HG03460 (cell line): ENCODE data around the gene CTNNA3.

ENCODE experiments used
- ATAC-seq: cut with Tn5 transposase; IDR thresholded peaks from one replicate; pipeline ENCODE4 v1.9.1; 2021; ENCODE audit not compliant: unreplicated experiment

The CTNNA3 gene

GRCh38 chr10:66026321-66026720, 1669.7 kb downstream of the CTNNA3 start:
- no peak for ATAC-seq

GRCh38 chr10:66025186-66025585, 1670.8 kb downstream of the CTNNA3 start:
- no peak for ATAC-seq

GRCh38 chr10:66021423-66021822, 1674.6 kb downstream of the CTNNA3 start:
- ATAC-seq = no peak

- ATAC-seq = no peak
These were observed 1687.8 kb downstream of the CTNNA3 start for GRCh38 chr10:66008221-66008620.

DNA sequence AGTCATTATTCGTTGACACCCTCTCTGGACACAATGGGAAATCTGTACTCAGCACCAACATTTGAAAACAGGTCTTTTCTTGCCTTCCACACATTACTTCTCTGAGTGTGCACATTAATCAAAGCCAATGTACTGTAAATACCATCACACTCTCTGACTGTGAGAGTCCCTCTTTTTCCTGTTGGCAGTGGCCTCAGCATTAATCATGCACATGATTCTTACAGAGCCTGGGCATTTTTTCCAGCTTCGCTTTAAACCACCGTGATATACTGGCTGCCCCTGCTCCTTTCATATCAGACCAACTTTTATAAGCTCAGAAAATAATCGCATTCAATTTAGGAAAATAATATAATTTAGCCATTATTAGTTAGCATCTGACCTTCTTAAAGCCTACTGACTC, 1689.6 kb downstream of the CTNNA3 start:
- ATAC-seq = no peak

DNA sequence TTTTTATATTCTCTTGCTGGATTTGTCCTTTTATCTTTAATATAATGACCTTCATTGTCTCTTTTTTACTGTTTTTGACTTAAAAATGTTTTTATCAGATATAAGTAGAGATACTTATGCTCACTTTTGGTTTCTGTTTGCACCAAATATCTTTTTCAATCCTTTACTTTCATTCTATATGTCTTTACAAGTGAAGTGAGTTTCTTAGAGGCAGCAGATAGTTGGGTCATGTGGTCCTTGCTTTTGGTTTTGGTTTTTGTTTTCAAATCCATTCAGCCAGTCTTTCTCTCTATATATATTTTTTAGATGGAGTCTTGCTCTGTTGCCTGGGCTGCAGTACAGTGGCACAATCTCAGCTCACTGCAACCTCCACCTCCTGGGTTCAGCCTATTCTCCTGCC, 1702.5 kb downstream of the CTNNA3 start:
- no peak for ATAC-seq

DNA sequence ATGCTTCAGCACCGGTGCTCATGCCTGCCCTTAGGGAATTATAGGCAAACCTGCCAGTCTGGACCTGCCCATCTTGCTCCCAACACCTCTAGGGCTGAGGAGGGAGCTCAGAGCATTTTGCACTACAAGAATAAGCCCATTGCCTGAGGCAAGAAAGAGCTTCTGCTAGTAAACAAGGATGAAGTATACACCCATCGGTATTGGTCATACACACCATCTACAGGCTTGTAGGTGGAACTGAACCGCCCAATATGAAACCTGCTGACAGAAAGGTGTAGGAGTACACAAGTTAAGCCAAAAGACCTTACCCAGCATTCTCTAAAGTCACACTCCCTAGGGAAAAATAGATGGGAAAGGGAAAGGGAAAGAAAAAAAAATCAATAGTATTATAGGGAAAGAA, 1727.1 kb downstream of the CTNNA3 start:
- no peak for ATAC-seq

GRCh38 chr10:65968437-65968836, 1727.6 kb downstream of the CTNNA3 start:
- ATAC-seq = no peak

- no peak for ATAC-seq
These were observed 1731.8 kb downstream of the CTNNA3 start for GRCh38 chr10:65964205-65964604.

DNA sequence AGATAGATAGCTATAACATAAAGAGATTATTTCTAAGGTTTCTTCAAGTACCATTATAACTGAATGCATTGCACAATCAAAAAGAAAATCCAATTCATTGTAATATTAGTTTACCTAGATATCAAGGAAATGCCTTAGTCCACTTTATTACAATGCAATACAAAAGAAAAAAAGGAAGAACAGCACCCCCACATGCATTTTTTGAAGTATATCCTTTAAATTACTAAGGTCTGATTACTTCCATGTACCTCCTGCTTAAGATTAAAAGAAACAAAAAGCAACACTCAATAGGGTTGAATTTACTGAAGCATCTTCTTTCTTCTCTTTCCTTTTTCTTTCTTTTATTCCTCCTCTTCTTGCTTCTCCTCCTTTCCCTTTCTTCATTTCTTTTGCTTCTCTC, 1743.9 kb downstream of the CTNNA3 start:
- no peak for ATAC-seq

GRCh38 chr10:65950075-65950474, 1745.9 kb downstream of the CTNNA3 start:
- ATAC-seq = no peak

DNA sequence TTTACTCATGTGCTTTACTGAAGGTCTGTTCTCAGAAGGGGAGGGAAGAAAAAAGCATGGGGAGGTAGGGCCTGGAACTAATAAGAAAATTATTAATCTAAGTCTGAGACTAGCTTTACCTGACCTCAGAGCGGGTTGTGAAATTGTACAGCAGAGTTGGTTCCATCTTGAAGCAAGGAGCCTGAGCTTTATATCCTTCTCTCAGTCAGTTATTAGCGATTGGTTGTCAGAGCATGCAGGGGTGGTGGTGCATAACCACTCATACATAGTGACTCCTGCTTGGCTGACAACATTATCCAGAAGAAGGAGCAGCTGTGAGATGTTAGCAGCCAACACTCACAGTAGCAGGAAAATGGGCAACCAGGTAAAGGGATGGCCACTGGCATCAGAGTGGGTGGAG, 1746.5 kb downstream of the CTNNA3 start:
- no peak for ATAC-seq

DNA sequence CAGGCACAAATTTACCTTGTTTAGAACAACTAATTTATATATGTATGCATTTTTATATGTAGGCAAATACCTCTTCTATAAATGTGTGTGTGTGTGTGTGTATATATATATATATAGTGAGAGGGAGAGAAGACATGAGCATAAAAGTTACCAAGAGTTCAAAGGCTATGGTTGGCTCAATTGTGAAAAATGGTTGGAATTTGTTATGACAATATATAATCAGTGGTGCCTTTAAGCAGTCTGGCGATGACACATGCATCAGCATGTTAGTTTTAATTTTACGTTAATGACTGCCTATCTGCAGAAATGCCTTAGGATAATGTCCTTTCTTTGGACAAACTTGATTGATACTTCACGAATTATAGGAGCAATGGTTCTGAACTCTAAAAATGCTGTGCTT, 1750.9 kb downstream of the CTNNA3 start:
- ATAC-seq = no peak

- ATAC-seq = no peak
These were observed 1752.5 kb downstream of the CTNNA3 start for GRCh38 chr10:65943451-65943850.

DNA sequence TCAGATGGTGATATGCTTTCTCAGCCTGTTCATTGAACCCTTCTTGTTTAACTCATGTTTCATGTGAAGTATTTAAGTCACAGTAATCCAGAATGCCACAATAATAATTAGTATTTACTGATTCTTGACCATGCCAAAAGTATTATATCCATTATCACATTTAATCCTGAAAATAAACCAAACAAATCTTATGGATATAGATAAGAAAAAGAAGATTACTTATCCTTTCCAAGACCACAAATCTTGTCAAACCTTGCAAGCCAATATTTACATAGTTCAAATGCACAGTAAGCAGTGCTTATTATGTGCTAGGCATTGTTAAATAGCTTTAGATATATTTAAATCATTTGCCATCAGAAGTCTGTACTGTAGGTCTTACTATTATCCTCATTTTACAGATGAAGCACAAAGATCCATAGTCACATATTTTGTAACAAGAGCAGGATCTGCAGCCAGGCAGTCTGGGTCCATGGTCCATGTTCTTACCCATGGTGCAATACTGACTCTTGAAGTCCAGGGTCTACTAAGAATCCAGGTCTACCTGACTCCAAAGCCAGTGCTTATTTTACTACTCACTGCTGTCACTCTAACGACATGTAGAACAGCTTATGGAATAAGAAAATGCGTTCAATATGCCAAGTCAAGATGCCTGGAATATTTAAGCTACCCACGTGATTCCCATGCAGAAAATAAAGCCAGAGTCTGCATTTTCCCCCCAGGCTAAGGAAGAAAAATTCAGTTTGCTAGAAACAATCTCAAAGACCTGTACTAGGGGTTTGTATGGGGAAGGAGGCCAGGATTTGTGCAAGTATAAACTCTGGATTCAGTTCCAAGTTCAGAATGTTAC, 1755.0 kb downstream of the CTNNA3 start:
- ATAC-seq = no peak

GRCh38 chr10:65940105-65940504, 1755.9 kb downstream of the CTNNA3 start:
- no peak for ATAC-seq

- ATAC-seq = no peak
These were observed 1764.5 kb downstream of the CTNNA3 start for GRCh38 chr10:65931291-65932070.

DNA sequence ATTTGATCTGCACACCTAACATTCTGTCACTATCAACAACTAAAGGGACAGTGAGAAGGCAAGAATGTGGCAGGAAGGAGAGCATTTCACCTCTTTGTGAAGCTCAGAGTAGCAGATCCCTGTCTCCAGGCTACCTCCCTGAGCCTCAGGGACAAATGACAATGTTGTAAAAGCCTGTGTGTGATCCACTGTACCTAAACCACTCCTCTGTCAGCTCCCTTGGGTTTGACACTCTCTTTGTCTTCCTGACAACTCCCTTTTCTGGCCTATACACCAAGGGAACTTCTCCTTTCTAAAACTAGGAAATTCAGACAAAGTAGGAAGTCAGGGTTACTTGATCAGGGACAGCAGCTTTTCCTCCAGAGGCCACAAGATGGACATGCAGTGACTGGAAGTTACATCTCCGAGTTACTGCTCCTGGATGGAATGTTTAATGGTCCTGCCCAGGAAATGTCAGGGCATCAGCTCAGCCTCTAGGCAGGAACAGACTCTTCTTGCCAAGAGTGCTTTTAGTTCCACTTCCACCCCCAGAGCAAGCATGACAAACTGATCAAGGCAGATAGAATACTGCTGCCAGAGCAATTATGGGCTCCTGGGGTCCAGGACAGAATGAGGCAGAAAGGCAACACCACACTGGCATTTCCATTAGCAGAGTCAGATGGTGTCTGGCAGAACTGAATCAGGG, 1784.7 kb downstream of the CTNNA3 start:
- no peak for ATAC-seq

GRCh38 chr10:65910209-65910608, 1785.8 kb downstream of the CTNNA3 start:
- ATAC-seq = no peak

DNA sequence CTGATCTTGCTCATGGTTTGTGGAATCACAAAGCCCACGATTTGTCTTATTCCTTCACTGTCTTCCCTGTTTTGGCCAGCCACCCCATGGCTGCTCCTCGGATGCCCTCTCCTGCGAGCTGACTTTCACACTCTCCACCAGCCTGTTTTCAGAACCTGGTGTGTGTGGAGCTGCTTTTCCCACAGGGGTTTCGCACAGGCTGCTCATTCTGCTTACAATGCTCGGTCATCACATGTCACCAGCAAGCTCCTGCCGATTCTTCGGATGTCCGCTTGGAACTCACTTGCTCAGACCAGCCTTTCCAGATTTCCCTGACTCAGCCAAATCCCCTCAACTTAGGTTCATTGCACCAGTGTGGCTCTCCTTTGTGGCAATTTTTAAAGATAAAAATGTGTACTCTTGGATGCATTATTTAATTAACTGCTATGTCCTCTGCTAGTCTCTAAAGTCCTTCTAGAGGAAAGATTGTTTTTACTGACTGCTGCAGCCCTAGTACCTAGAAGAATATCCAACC, 1788.7 kb downstream of the CTNNA3 start:
- no peak for ATAC-seq

- no peak for ATAC-seq
These were observed 1792.4 kb downstream of the CTNNA3 start for GRCh38 chr10:65903620-65904019.
